Activated CD4-positive, CD25-positive, alpha-beta regulatory T cell treated with anti-CD3 and anti-CD28 coated beads, Interleukin-2, amount 50 U/mL, for 72 hours (primary cell): ENCODE results near the gene ERBB2.
"Not testable (repeated sequence)": the region's sequence is repeated elsewhere in the genome, so short reads cannot be mapped to it uniquely, and the experiment has no call there.

Experiments
- DNase-seq: peaks from one replicate; pipeline ENCODE4 v3.0.0; 2021

ERBB2 gene

GRCh38 chr17:39705786-39706348 lies 6.0 kb downstream of the ERBB2 start:
- DNase-seq, result no peak

GRCh38 chr17:39706383-39706782 lies 6.5 kb downstream of the ERBB2 start:
- DNase-seq, result no peak

GRCh38 chr17:39706921-39707337 lies 7.1 kb downstream of the ERBB2 start:
- no peak for DNase-seq

- DNase-seq, result no peak
Observed at GRCh38 chr17:39709319-39709997, 9.6 kb downstream of the ERBB2 start.

- DNase-seq, result no peak
Observed at GRCh38 chr17:39709998-39710964, 10.4 kb downstream of the ERBB2 start.

GRCh38 chr17:39711071-39711470 lies 11.2 kb downstream of the ERBB2 start:
- DNase-seq, result not testable (repeated sequence)

- DNase-seq, result no peak
Observed at GRCh38 chr17:39711851-39712250, 12.0 kb downstream of the ERBB2 start.

GRCh38 chr17:39714234-39714633 lies 14.4 kb downstream of the ERBB2 start:
- no peak for DNase-seq

GRCh38 chr17:39715375-39716072 lies 15.7 kb downstream of the ERBB2 start:
- DNase-seq, result no peak

- no peak for DNase-seq
Observed at GRCh38 chr17:39716073-39716818, 16.4 kb downstream of the ERBB2 start.

- no peak for DNase-seq
Observed at GRCh38 chr17:39716879-39717536, 17.1 kb downstream of the ERBB2 start.

GRCh38 chr17:39717660-39718059 lies 17.8 kb downstream of the ERBB2 start:
- DNase-seq, result no peak

- no peak for DNase-seq
Observed at GRCh38 chr17:39719563-39720355, 19.9 kb downstream of the ERBB2 start.

- no peak for DNase-seq
Observed at GRCh38 chr17:39722104-39722503, 22.2 kb downstream of the ERBB2 start.

GRCh38 chr17:39722965-39723848 lies 23.3 kb downstream of the ERBB2 start:
- no peak for DNase-seq

- no peak for DNase-seq
Observed at GRCh38 chr17:39724731-39725130, 24.9 kb downstream of the ERBB2 start.

- not testable (repeated sequence) for DNase-seq
Observed at GRCh38 chr17:39725923-39726322, 26.1 kb downstream of the ERBB2 start.

GRCh38 chr17:39726617-39727016 lies 26.8 kb downstream of the ERBB2 start:
- DNase-seq, result no peak

GRCh38 chr17:39727556-39727955 lies 27.7 kb downstream of the ERBB2 start:
- DNase-seq, result no peak
